Brain microvascular endothelial cell (primary cell): ENCODE measurements around the gene PTTG1IP.

Experiments used
- DNase-seq: peaks from one replicate; pipeline ENCODE4 v3.0.0-alpha.2; 2020
- H3K27ac ChIP-seq: fragments of 250-450 bp; sonication (Bioruptor Pico); 2 replicates; pipeline ENCODE4 v1.5.1; 2020; ENCODE audit warnings: mild to moderate bottlenecking, moderate library complexity
- H3K27me3 ChIP-seq: fragments of 250-450 bp; sonication (Bioruptor Pico); replicated peaks from 2 replicates; pipeline ENCODE4 v1.5.1; 2020; ENCODE audit warnings: mild to moderate bottlenecking
- H3K36me3 ChIP-seq: fragments of 250-450 bp; sonication (Bioruptor Pico); replicated peaks from 2 replicates; pipeline ENCODE4 v1.5.1; 2020; ENCODE audit warnings: mild to moderate bottlenecking
- H3K4me3 ChIP-seq: 2 replicates; pipeline ENCODE4 v1.5.1; 2011; ENCODE audit warnings: low read depth, mild to moderate bottlenecking, control low read depth, low read length, moderate library complexity
- in situ Hi-C: cut with HindIII; loops from 2 replicates; pipeline ENCODE4 v1.10.0; 2017; ENCODE audit warnings: low sequenced_read_pairs, low pct_ligation_motif_present
- TF ChIP-seq, protein P1 (sequence below): IDR thresholded peaks from 2 replicates; pipeline ENCODE4 v1.5.1; 2011; ENCODE audit warnings: low read depth, mild to moderate bottlenecking, moderate library complexity, low read length, control low read depth, inconsistent platforms; ENCODE audit errors: missing control alignments

PTTG1IP gene

DNA sequence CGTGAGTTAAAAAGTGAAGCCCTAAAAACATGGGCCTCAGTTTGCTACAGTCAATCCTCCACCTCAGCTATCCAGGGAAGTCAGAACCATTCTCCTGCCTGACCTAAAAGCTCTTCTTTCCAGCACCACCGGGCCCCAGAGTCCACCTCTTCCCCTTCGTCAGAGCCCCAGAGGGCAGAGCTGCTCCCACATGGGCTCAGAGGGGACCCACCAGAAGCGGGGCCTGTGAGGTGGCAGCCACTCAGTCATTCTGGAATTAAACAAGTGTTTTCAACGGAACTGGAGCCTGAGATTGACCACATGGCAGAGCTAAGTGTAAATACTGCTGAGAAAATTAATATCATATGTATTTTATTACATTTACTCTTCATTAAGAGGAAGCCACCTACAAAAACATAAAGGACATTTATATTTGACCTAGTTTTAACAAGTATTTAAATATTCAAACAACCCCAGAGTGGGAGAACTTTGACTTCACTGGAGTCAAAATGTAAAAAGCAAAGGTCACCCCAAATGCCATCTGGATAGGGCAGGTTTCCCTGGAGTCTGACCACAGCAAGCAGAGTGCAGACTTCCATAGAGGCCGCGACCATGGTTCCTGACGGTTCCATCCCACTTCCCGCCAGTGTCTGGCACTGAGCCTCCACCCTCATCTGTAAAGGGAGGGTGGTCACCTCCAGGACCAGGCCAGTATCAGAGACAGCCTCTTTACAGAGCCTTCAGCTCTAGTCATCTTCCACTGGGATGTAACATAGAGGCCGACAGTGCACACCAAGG, 57.5 kb downstream of the PTTG1IP start:
- Histone ChIP-seq H3K4me3 (no peak overlapping the region), H3K27ac (no peak overlapping the region), H3K36me3 (no peaks in the 10 kb centered on the region), H3K27me3 (no peaks in the 10 kb centered on the region)
- no peak for DNase-seq
- in situ Hi-C loops = no loop called here
- TF ChIP-seq, protein P1, sequence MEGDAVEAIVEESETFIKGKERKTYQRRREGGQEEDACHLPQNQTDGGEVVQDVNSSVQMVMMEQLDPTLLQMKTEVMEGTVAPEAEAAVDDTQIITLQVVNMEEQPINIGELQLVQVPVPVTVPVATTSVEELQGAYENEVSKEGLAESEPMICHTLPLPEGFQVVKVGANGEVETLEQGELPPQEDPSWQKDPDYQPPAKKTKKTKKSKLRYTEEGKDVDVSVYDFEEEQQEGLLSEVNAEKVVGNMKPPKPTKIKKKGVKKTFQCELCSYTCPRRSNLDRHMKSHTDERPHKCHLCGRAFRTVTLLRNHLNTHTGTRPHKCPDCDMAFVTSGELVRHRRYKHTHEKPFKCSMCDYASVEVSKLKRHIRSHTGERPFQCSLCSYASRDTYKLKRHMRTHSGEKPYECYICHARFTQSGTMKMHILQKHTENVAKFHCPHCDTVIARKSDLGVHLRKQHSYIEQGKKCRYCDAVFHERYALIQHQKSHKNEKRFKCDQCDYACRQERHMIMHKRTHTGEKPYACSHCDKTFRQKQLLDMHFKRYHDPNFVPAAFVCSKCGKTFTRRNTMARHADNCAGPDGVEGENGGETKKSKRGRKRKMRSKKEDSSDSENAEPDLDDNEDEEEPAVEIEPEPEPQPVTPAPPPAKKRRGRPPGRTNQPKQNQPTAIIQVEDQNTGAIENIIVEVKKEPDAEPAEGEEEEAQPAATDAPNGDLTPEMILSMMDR = no peak

DNA sequence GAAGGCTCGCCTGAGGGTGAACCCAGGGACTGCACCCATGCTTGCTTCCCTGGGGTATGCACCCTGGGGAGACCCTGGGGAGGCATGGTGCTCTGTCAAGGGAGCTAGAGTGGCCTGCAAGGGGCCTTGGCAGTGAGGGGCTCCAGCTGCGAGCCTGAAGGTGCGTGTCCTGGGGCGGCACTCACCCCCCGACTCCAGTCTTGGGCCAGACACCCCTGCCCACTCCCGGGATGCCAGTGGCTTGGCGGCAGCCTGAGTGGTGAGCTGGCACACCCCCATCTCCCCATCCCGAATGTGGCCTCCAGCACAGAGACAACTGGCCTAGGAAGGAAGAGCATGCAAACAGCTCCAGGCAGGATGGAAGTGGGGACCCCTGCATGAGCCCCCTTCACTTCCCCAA, 58.3 kb downstream of the PTTG1IP start:
- H3K36me3 ChIP-seq = peaks cover 3% of the 10 kb centered on the region
- no peak overlapping the region for H3K27ac ChIP-seq
- no peaks in the 10 kb centered on the region for H3K27me3 ChIP-seq
- DNase-seq = no peak
- TF ChIP-seq, protein P1 = no peak
- H3K4me3 ChIP-seq = no peak overlapping the region
- in situ Hi-C loops = no loop called here

DNA sequence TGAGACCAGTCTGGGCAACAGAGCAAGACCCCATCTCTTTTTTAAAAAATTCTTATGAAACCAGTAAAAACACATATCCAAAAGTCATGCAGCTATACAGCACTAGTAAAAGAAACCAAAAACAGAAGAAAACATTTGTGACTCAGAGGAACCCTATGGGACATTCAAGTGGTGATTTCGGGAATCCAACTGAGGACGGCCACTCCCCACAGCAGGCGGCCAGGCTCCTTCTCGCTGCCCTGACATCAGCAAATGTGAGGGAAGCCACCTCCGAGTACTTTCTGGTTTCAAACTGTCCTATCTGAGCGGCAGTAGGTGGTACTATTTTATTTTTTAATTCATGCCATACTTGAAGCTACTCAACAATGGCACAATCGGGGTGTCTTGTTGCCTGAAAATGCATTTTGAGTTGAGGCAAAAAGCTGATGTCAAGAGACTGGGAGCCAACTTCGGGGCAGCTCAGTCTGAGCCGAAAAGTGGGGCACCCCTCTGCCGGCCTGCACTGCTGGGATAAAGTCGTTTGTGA, 58.9 kb downstream of the PTTG1IP start:
- H3K36me3 ChIP-seq = peaks cover 10% of the 10 kb centered on the region
- in situ Hi-C loops = no loop called here
- no peak for DNase-seq
- H3K27ac ChIP-seq = no peak overlapping the region
- H3K27me3 ChIP-seq = no peaks in the 10 kb centered on the region
- H3K4me3 ChIP-seq = no peak overlapping the region
- TF ChIP-seq, protein P1 = no peak

DNA sequence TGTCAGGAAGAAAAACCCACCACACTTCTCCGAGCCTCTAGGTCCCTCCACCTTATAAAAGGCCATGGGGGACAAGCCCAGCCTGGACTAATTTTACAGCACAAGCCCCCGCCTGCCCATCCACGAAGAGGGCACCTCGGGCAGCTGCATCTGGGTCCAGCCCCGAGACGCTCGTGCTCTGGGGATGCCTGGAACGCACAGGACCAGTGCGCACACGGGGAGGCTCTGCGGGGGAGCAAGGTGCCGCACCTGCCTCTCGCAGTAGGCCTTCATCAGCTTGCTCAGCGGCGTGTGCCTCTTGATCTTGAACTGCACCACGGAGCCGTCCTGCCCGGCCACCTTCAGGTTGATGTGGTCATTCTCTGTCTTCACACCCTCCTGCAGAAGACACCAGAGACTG, 59.8 kb downstream of the PTTG1IP start:
- Histone ChIP-seq H3K36me3 (peaks cover 17% of the 10 kb centered on the region), H3K27ac (no peak overlapping the region), H3K27me3 (no peaks in the 10 kb centered on the region), H3K4me3 (no peak overlapping the region)
- no peak for DNase-seq
- TF ChIP-seq, protein P1 = no peak
- in situ Hi-C loops = no loop called here

DNA sequence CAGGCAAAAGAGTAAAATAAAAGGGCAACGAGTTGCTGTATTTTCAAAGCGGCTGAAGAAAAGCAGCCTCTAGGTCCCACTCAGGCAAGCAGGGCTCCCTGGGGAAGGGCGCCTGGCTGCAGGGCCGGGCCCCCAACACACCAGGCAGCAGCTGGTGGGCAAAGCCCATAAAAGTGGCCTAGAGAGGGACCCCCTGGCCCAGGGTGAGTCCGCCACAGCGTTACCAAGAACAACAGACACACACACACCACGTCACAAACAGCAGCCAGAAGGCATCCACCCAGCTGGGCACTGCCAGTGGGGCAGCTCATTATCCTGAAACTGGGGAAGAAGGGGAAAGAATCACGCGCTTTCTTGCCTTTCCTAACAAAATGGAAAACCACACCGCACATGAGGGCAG, 60.3 kb downstream of the PTTG1IP start:
- in situ Hi-C loops = no loop called here
- DNase-seq = no peak
- no peak overlapping the region for H3K27ac ChIP-seq
- H3K4me3 ChIP-seq = no peak overlapping the region
- TF ChIP-seq, protein P1 = no peak
- peaks cover 22% of the 10 kb centered on the region for H3K36me3 ChIP-seq
- H3K27me3 ChIP-seq = no peaks in the 10 kb centered on the region

DNA sequence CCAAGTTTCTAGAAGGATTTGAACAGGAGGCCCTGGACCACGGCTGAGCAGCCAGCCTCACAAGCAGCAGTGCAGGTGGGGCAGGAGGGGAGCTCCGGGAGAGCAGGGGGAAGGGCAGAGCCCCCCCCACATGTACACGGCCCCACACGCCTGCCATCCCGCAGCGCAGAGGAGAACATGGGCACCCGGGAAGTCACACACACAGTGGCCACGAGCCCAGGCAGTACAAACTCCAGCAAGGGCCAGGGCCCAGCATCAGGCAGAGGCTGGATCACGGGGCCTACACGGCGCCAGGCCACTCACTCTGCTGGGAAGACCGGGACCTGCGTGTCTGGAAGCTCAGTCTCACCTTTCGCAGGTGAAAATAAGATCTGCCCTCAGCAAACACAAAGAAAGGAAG, 60.9 kb downstream of the PTTG1IP start:
- H3K36me3 ChIP-seq = peaks cover 26% of the 10 kb centered on the region
- TF ChIP-seq, protein P1 = no peak

More for the DNA sequence above, 60.9 kb downstream of the PTTG1IP start:
- no peak for DNase-seq
- Histone ChIP-seq H3K4me3 (no peak overlapping the region), H3K27me3 (no peaks in the 10 kb centered on the region), H3K27ac (no peak overlapping the region)
- in situ Hi-C loops = no loop called here
